Calu3 (cell line): Measurements from ENCODE around the gene KBTBD3. TPM values are rescaled to one million over a fixed set of nuclear protein-coding genes. Genes with fewer than 3 reads are reported as not detected.

Experiments
- BruUV-seq: library from RNA; stranded (reverse); fragments of 400-500 nt; replicated peaks from 2 replicates; lab custom pipeline; 2021; lab: Mats Ljungman, UMichigan
- CTCF ChIA-PET: fragments of 300-600 bp; sonication (Branson Sonifier 250); formaldehyde crosslinking; loops from one replicate; lab custom pipeline; 2022; ENCODE audit warnings: antibody characterized with exemption; lab: Charles Lee
- DNase-seq: peaks from one replicate; pipeline ENCODE4 v3.0.0; 2022
- H3K27ac Mint-ChIP-seq: one replicate; pipeline ENCODE4 v1.8.0; 2022; ENCODE audit warnings: mixed read lengths; ENCODE audit not compliant: unreplicated experiment
- H3K27me3 Mint-ChIP-seq: one replicate; pipeline ENCODE4 v1.8.0; 2022; ENCODE audit warnings: mixed read lengths; ENCODE audit not compliant: unreplicated experiment
- H3K36me3 Mint-ChIP-seq: one replicate; pipeline ENCODE4 v1.8.0; 2022; ENCODE audit warnings: mild to moderate bottlenecking, moderate library complexity, mixed read lengths; ENCODE audit not compliant: insufficient read depth, unreplicated experiment
- H3K4me1 Mint-ChIP-seq: one replicate; pipeline ENCODE4 v1.8.0; 2022; ENCODE audit warnings: mild to moderate bottlenecking, low read depth, mixed read lengths; ENCODE audit not compliant: unreplicated experiment
- H3K4me3 Mint-ChIP-seq: one replicate; pipeline ENCODE4 v1.8.0; 2022; ENCODE audit warnings: mild to moderate bottlenecking, low read depth, moderate library complexity, mixed read lengths; ENCODE audit not compliant: unreplicated experiment
- H3K9me3 Mint-ChIP-seq: one replicate; pipeline ENCODE4 v1.8.0; 2022; ENCODE audit warnings: low read depth, mixed read lengths; ENCODE audit not compliant: unreplicated experiment
- intact Hi-C: fragments of 100-400 bp; cut with micrococcal nuclease; formaldehyde crosslinking; loops from one replicate; pipeline ENCODE4 v1.10.0; 2022; ENCODE audit not compliant: unreplicated experiment
- total RNA-seq: library from RNA; stranded (reverse); gene quantifications from 2 replicates; pipeline ENCODE4 v1.2.3, GENCODE V29; 2022
- TF ChIP-seq, protein P1 (sequence below): fragments of 200-600 bp; IDR thresholded peaks from one replicate; pipeline ENCODE4 v1.8.0; 2022; ENCODE audit warnings: antibody characterized with exemption; ENCODE audit not compliant: unreplicated experiment

The KBTBD3 gene
- total RNA-seq, 1 experiment from 2014 or later: 5.0 TPM

DNA sequence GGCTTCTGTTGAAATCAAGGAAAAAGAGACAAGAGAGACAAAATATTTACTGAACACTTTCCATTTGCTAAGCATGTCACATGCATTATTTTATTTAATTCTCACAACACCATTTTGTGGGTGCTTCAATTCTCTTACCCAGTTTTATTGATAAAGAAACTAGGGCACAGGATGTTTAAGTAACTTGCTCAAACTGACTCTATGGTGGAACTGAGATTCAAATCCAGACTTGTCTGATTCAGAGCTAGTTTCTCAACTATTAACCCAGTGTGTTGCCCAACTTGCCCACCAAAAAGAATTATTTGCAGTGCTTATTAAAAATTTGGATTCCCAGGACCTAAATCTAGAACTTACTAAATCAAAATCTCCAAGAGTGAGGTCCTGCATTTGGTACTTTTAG, 33.6 kb downstream of the KBTBD3 start:
- BruUV-seq: no TSS peak
- CTCF ChIA-PET: no interaction called here
- Mint-ChIP-seq H3K27ac (no peak overlapping the region), H3K9me3 (no peaks in the 10 kb centered on the region), H3K36me3 (no peaks in the 10 kb centered on the region), H3K27me3 (no peaks in the 10 kb centered on the region), H3K4me1 (no peaks in the 10 kb centered on the region), H3K4me3 (no peak overlapping the region)
- no peak for DNase-seq
- TF ChIP-seq, protein P1, sequence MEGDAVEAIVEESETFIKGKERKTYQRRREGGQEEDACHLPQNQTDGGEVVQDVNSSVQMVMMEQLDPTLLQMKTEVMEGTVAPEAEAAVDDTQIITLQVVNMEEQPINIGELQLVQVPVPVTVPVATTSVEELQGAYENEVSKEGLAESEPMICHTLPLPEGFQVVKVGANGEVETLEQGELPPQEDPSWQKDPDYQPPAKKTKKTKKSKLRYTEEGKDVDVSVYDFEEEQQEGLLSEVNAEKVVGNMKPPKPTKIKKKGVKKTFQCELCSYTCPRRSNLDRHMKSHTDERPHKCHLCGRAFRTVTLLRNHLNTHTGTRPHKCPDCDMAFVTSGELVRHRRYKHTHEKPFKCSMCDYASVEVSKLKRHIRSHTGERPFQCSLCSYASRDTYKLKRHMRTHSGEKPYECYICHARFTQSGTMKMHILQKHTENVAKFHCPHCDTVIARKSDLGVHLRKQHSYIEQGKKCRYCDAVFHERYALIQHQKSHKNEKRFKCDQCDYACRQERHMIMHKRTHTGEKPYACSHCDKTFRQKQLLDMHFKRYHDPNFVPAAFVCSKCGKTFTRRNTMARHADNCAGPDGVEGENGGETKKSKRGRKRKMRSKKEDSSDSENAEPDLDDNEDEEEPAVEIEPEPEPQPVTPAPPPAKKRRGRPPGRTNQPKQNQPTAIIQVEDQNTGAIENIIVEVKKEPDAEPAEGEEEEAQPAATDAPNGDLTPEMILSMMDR: no peak
- intact Hi-C loops: no loop called here

DNA sequence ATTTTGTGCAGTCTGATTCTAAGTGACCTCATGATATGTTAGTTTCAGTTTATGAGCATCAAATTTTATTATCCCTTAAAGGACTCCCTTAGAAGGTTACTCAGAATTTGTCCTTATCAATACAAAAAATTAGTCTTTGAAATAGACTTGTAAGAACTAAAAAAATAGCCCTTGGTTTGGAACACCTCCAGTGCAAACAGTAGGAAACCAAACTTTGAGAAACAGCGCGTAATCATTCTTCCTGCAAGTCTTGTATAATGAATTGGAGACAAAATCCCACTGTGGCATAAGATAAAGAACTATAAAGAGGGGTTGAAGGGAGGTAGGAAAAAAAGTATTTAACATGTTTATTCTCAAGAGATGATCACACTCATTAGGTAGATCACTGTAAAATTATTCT, 44.3 kb downstream of the KBTBD3 start:
- BruUV-seq: no TSS peak
- no peak overlapping the region for H3K27ac Mint-ChIP-seq
- no peaks in the 10 kb centered on the region for H3K4me1 Mint-ChIP-seq
- intact Hi-C loops: no loop called here
- H3K36me3 Mint-ChIP-seq: no peaks in the 10 kb centered on the region
- CTCF ChIA-PET: no interaction called here
- no peaks in the 10 kb centered on the region for H3K27me3 Mint-ChIP-seq
- H3K4me3 Mint-ChIP-seq: no peak overlapping the region
- TF ChIP-seq, protein P1: no peak
- no peak for DNase-seq
- H3K9me3 Mint-ChIP-seq: no peaks in the 10 kb centered on the region

DNA sequence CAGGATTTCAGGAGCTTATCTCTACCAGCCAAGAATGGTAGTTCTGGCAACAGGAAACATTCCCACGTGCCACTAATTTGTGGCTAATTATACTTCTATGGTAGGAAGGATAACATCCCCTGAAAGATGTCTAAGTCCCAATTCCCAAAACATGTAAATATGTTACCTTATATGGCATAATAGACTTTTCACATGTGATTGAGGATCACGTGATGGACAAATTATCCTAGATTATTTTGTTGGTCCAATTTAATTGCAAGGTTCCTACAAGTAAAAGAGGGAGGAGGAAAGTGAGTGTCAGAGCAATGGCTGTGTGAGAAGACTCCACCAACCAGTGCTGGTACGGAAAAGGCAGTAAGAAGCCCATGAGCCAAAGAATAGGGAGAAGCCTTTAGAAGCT, 45.2 kb downstream of the KBTBD3 start:
- Mint-ChIP-seq H3K4me3 (no peak overlapping the region), H3K4me1 (no peaks in the 10 kb centered on the region), H3K27ac (no peak overlapping the region), H3K9me3 (no peaks in the 10 kb centered on the region), H3K27me3 (no peaks in the 10 kb centered on the region), H3K36me3 (no peaks in the 10 kb centered on the region)
- no TSS peak for BruUV-seq
- DNase-seq: no peak
- CTCF ChIA-PET: no interaction called here
- TF ChIP-seq, protein P1: no peak
- intact Hi-C loops: no loop called here

DNA sequence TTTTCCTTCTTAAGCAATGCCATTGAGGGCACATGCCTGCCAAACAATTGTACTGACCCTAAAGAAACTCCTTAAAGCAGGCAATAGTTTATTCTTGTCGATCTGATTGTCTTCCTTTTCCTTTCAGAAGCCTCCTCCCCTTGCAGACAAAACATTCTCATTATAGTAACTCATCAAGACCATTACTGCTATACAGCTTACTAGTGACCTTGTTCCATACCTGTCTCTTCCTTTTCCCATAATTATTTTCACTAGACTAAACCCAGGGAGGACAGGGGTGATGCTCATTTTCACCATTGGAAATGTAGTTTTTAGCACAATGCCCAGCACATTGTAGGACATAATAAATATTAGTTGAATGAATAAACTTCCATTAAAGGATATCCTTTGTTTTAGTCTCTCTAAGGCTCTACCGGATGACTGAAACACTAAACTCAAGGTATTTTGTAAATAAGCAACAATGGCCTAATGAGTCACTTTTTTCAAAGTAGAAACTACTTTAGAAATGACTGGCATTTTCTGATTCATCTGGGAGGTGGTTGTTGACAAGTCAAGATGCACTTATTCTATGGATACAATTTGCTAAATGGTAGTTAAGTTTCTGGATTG, 45.8 kb downstream of the KBTBD3 start:
- Mint-ChIP-seq H3K27ac (no peak overlapping the region), H3K4me3 (no peak overlapping the region), H3K4me1 (no peaks in the 10 kb centered on the region), H3K9me3 (no peaks in the 10 kb centered on the region), H3K27me3 (no peaks in the 10 kb centered on the region), H3K36me3 (no peaks in the 10 kb centered on the region)
- intact Hi-C loops: no loop called here
- TF ChIP-seq, protein P1: no peak
- CTCF ChIA-PET: no interaction called here
- no peak for DNase-seq
- no TSS peak for BruUV-seq
